Measurements from ENCODE around the gene SYMPK. TPM values are rescaled to one million over a fixed set of nuclear protein-coding genes. Genes with fewer than 3 reads are reported as not detected.

Gene SYMPK
- total RNA-seq, 1 donor, result 42.0 TPM

DNA sequence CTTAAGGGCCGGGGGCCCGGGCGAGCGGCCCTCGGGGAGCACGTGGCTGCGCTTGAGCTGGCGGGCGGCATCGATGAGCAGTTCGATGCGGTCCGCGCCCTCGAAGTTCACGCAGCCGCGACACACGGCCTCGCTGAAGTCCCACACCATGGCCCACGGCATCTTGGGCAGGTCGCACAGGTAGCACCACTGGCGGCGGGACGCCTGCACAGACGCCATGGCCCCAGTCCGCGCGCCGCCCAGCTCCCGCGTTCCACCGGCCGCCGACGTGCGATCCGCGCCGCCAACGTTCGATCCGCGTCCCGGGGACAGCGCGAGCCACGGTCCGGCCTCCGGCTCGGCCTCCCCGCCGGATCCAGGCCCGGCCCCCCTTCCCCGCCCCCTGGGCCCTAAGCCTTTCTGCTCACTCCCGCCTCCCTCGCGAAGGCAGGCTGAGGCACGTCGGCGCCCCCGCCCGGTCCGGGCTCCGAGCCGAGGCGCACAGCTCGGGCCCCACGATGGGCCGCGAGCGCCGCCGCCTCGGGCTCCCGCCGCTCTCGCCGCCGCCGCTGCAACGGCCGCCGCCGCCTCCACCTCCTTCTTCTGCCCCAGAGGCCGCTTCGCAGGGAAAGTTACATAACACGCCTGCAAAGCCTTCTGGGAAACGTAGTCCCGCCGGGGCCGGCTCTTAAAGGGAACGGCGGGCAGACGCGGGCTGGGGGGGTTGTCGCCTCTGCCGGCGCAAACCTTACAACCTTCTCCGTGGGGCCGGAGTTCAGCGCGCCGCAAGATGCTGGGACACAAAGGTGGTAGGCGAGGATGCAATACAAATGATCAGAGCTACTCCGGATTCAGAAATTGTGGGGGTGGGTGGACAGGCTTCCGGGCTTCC lies 22.8 kb upstream of the SYMPK start, which contains the start of gene IRF2BP1:
TSS of gene IRF2BP1 (minus strand) at position 586 of the 871 bp plus-strand sequence. CDS start at position 219, 367 bp downstream.
- peak within 1 kb of the TSS; percentile 99 for H3K4me2 ChIP-seq (ENCODE audit: insufficient read depth, low read length)
- peaks cover 25% of the 10 kb centered on the region for H3K4me1 ChIP-seq (ENCODE audit: insufficient read depth, low read length)
- peak within 1 kb of the TSS; percentile 99 for H2AFZ ChIP-seq (ENCODE audit: low read length)
- peak; percentile 99 for DNase-seq (ENCODE audit: insufficient read length, low spot score, missing footprints)
- no peaks in the 10 kb centered on the region for H3K27me3 ChIP-seq (ENCODE audit: insufficient read depth, low read length)
- H3K4me3 ChIP-seq (ENCODE audit: insufficient read depth, low read length), result peak within 1 kb of the TSS; percentile 80
- no peaks in the 10 kb centered on the region for H3K9me3 ChIP-seq (ENCODE audit: low read depth, low read length)
- peaks cover 17% of the 10 kb centered on the region for H3K79me2 ChIP-seq (ENCODE audit: insufficient read depth, low read length)
- peaks cover 5% of the 10 kb centered on the region for H3K36me3 ChIP-seq (ENCODE audit: insufficient read depth, low read length)
- TF ChIP-seq, protein P1, sequence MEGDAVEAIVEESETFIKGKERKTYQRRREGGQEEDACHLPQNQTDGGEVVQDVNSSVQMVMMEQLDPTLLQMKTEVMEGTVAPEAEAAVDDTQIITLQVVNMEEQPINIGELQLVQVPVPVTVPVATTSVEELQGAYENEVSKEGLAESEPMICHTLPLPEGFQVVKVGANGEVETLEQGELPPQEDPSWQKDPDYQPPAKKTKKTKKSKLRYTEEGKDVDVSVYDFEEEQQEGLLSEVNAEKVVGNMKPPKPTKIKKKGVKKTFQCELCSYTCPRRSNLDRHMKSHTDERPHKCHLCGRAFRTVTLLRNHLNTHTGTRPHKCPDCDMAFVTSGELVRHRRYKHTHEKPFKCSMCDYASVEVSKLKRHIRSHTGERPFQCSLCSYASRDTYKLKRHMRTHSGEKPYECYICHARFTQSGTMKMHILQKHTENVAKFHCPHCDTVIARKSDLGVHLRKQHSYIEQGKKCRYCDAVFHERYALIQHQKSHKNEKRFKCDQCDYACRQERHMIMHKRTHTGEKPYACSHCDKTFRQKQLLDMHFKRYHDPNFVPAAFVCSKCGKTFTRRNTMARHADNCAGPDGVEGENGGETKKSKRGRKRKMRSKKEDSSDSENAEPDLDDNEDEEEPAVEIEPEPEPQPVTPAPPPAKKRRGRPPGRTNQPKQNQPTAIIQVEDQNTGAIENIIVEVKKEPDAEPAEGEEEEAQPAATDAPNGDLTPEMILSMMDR (IDR thresholded peaks at IDR 0.05; ENCODE audit: extremely low read depth, low read depth, low read length), result no peak
- peak within 1 kb of the TSS; percentile 99 for H3K27ac ChIP-seq (ENCODE audit: low read depth, low read length)
- peaks cover 24% of the 10 kb centered on the region for H4K20me1 ChIP-seq (ENCODE audit: insufficient read depth, low read length)

DNA sequence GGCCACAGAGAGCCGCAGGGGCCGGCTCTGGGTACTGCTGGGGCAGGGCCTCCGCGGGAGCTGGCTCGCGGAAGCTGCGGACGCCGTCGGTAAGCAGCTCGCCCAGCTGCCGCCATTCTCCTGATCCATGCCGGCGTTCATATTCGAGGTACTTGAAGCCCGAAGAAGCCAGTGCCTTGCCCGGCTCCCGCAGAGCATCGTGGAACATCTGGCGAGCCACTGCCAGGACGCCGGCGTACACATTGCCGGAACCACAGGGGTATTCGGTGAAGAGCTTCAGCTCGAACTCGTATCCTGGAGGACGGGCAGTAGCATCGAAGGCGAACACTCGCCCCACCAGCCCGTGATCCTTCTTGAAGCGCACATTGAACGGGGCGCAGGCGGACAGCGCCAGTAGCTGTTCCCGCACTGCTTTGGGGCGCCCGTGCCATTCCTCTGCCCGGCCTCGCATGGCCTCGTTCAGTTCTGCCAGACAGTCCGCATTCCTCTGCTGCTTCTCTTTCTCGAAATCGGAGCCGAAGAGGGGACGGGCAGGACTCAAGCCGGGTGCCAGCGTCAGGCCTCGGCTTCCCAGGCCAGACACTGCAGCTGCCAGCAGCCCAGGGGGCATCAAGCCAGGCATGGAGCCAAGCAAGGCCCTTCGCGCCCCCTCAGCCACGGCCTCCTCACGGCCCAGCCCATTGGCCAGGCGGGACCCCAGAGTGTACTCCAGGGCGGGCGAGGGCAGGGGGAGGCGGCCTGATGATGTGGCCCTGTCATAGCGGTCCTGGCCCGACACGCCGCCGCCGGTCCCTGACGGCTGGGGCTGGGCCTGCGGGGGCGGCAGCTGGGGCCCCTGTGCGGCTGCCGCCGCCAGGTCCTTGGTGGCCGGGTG lies 22.0 kb upstream of the SYMPK start:
- peaks cover 5% of the 10 kb centered on the region for H3K36me3 ChIP-seq (ENCODE audit: insufficient read depth, low read length)
- peak overlapping the region; percentile 80 for H3K4me3 ChIP-seq (ENCODE audit: insufficient read depth, low read length)
- H3K9me3 ChIP-seq (ENCODE audit: low read depth, low read length), result no peaks in the 10 kb centered on the region
- H3K4me1 ChIP-seq (ENCODE audit: insufficient read depth, low read length), result peaks cover 25% of the 10 kb centered on the region
- H3K27me3 ChIP-seq (ENCODE audit: insufficient read depth, low read length), result no peaks in the 10 kb centered on the region
- peak; percentile 89 for DNase-seq (ENCODE audit: insufficient read length, low spot score, missing footprints)
- H3K27ac ChIP-seq (ENCODE audit: low read depth, low read length), result no peak overlapping the region
- H4K20me1 ChIP-seq (ENCODE audit: insufficient read depth, low read length), result peaks cover 24% of the 10 kb centered on the region
- H2AFZ ChIP-seq (ENCODE audit: low read length), result no peak overlapping the region
- TF ChIP-seq, protein P1 (IDR thresholded peaks at IDR 0.05; ENCODE audit: extremely low read depth, low read depth, low read length), result no peak
- H3K79me2 ChIP-seq (ENCODE audit: insufficient read depth, low read length), result peaks cover 17% of the 10 kb centered on the region
- H3K4me2 ChIP-seq (ENCODE audit: insufficient read depth, low read length), result peak overlapping the region; percentile 99

DNA sequence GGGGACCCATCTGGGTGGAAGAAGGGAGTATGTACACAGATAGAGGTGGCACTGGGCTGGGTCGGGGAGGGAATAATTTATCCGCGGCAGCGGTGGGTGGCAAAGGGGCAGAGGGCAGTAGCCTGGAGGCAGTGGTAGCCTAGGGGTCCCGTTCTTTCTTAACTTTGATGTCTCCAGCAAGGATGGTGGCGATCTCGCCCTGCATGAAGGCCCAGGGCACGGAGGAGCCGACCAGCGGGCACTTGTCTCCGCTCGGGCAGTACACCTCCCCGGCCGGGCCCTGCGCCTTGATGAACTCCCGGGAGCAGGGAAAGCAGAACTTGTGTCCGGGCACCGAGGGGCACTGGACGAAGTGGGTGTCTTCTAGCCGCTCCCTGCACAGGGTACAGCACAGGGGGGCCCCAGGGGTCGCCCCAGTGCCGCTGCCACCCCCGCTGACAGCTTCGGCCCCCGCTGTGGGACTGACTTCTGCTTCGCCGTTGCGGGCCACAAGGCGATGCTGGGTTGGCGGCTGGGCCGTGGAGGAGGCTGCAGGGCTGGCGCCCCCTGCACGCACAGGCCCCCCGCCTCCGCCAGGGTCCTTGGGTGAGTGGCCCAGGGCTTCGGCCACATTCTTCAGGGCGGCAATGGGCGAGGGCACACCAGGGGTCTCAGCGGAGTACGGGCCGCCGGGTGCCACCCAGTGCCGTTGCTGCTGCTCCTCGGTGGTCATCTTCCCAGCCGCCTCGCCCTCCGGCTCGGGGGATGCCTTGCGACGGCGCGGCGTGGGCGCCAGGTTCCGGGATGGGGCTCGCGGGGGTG lies 21.1 kb upstream of the SYMPK start:
- Histone ChIP-seq H3K36me3 (ENCODE audit: insufficient read depth, low read length) (peaks cover 5% of the 10 kb centered on the region), H2AFZ (ENCODE audit: low read length) (no peak overlapping the region), H3K4me1 (ENCODE audit: insufficient read depth, low read length) (peaks cover 25% of the 10 kb centered on the region), H3K4me2 (ENCODE audit: insufficient read depth, low read length) (peak overlapping the region; percentile 48), H3K79me2 (ENCODE audit: insufficient read depth, low read length) (peaks cover 17% of the 10 kb centered on the region), H3K27ac (ENCODE audit: low read depth, low read length) (no peak overlapping the region), H3K27me3 (ENCODE audit: insufficient read depth, low read length) (no peaks in the 10 kb centered on the region), H3K9me3 (ENCODE audit: low read depth, low read length) (no peaks in the 10 kb centered on the region), H3K4me3 (ENCODE audit: insufficient read depth, low read length) (no peak overlapping the region), H4K20me1 (ENCODE audit: insufficient read depth, low read length) (peaks cover 24% of the 10 kb centered on the region)
- peak; percentile 73 for DNase-seq (ENCODE audit: insufficient read length, low spot score, missing footprints)
- TF ChIP-seq, protein P1 (IDR thresholded peaks at IDR 0.05; ENCODE audit: extremely low read depth, low read depth, low read length), result no peak
